GM12878 (cell line): ENCODE results near the gene ANK3. TPM values are rescaled to one million over a fixed set of nuclear protein-coding genes. Genes with fewer than 3 reads are reported as not detected.

Experiments
- ATAC-seq: fragments of 200-7000 bp; cut with Tn5 transposase; 3 replicates; pipeline ENCODE4 v1.9.1; 2020; ENCODE audit warnings: mild to moderate bottlenecking, moderate library complexity
- BruUV-seq: library from RNA; stranded (reverse); fragments of 400-500 nt; replicated peaks from 2 replicates; lab custom pipeline; 2021; lab: Mats Ljungman, UMichigan
- CTCF ChIA-PET: fragments of 300-600 bp; sonication (Branson Sonifier 250); formaldehyde crosslinking; extraction: SDS; loops from one replicate; lab custom pipeline; 2021; ENCODE audit warnings: inconsistent platforms; lab: Yijun Ruan, JAX
- POLR2A ChIA-PET: fragments of 350-600 bp; formaldehyde crosslinking; extraction: SDS; loops from one replicate; lab custom pipeline; 2021; ENCODE audit warnings: inconsistent platforms; lab: Charles Lee
- RAD21 ChIA-PET: fragments of 300-600 bp; sonication (Branson Sonifier 250); formaldehyde crosslinking; loops from one replicate; lab custom pipeline; 2023; ENCODE audit warnings: antibody characterized with exemption; ENCODE audit not compliant: unreplicated experiment; lab: Charles Lee
- SMC1A ChIA-PET: fragments of 300-600 bp; sonication (Branson Sonifier 250); formaldehyde crosslinking; loops from one replicate; lab custom pipeline; 2023; ENCODE audit not compliant: unreplicated experiment, uncharacterized antibody; lab: Charles Lee
- DNase-seq: peaks from one replicate; pipeline ENCODE4 v3.0.0-alpha.2; 2011; ENCODE audit warnings: low read depth, low spot score
- FAIRE-seq: peaks from 3 replicates; lab custom pipeline; 2011; peaks lifted over from hg19 to GRCh38; lab: Jason Lieb, UNC
- H2AFZ ChIP-seq: 2 replicates; pipeline ENCODE4 v1.6.0; 2011; ENCODE audit warnings: low read depth, low read length, control low read depth; ENCODE audit not compliant: control insufficient read depth
- H3K27ac ChIP-seq: 2 replicates; pipeline ENCODE4 v1.5.1; 2011; ENCODE audit warnings: control low read depth; ENCODE audit not compliant: control insufficient read depth, insufficient read depth
- H3K27me3 ChIP-seq, 2 experiments: replicated peaks in 1 of 2; 2 replicates each; pipeline versions ENCODE4 v1.6.0 to v1.6.1; 2011; ENCODE audit warnings: low read length in 1 of 2; ENCODE audit not compliant: control insufficient read depth in 2 of 2, insufficient read depth in 2 of 2
- H3K36me3 ChIP-seq, 2 experiments: 2 replicates each; pipeline ENCODE4 v1.5.1; 2011; ENCODE audit warnings: low read length in 1 of 2; ENCODE audit not compliant: control insufficient read depth in 2 of 2, insufficient read depth in 2 of 2
- H3K4me1 ChIP-seq: 2 replicates; pipeline ENCODE4 v1.6.1; 2011; ENCODE audit warnings: mild to moderate bottlenecking, low read length, moderate library complexity, mixed read lengths; ENCODE audit not compliant: control insufficient read depth, insufficient read depth
- H3K4me2 ChIP-seq: 2 replicates; pipeline ENCODE4 v1.6.0; 2011; ENCODE audit warnings: control low read depth; ENCODE audit not compliant: control insufficient read depth, insufficient read depth
- H3K4me3 ChIP-seq: fragments of 200-600 bp; sonication (generic); 2 replicates; pipeline ENCODE4 v1.5.1; 2016
- H3K79me2 ChIP-seq: 2 replicates; pipeline ENCODE4 v1.6.0; 2011; ENCODE audit warnings: low read length; ENCODE audit not compliant: control insufficient read depth, insufficient read depth
- H3K9ac ChIP-seq: 2 replicates; pipeline ENCODE4 v1.8.0; 2011; ENCODE audit warnings: low read length, control low read depth, mixed read lengths; ENCODE audit not compliant: control insufficient read depth, insufficient read depth
- H3K9me3 ChIP-seq: replicated peaks from 3 replicates; pipeline ENCODE4 v1.5.1; 2011; ENCODE audit warnings: mild to moderate bottlenecking, low read length; ENCODE audit not compliant: control insufficient read depth, insufficient read depth
- H4K20me1 ChIP-seq: 2 replicates; pipeline ENCODE4 v1.6.0; 2011; ENCODE audit not compliant: control insufficient read depth, insufficient read depth
- E2F8 ChIP-seq: fragments of 450-650 bp; IDR thresholded peaks from 2 replicates; pipeline ENCODE4 v1.6.1; 2018; ENCODE audit warnings: mild to moderate bottlenecking, low read depth, moderate library complexity; ENCODE audit not compliant: partially characterized antibody
- EED ChIP-seq: sonication (generic); IDR thresholded peaks from 2 replicates; pipeline ENCODE4 v1.6.1; 2016; ENCODE audit warnings: antibody characterized with exemption, low read depth
- IRF4 ChIP-seq: IDR thresholded peaks from 2 replicates; pipeline ENCODE4 v1.6.1; 2011; ENCODE audit warnings: low read depth, low read length
- NFYB ChIP-seq: IDR thresholded peaks from 2 replicates; pipeline ENCODE4 v1.6.1; 2011; ENCODE audit warnings: low read depth, mild to moderate bottlenecking, low read length, improper control_type of control experiment, moderate library complexity; ENCODE audit not compliant: insufficient read depth
- NRF1 ChIP-seq: conservative IDR thresholded peaks from 2 replicates; pipeline ENCODE4 v1.6.1; 2011; ENCODE audit warnings: mild to moderate bottlenecking, low read depth, low read length, improper control_type of control experiment
- PAX5 ChIP-seq: IDR thresholded peaks from 2 replicates; pipeline ENCODE4 v1.6.1; 2011; ENCODE audit warnings: low read depth, low read length, borderline replicate concordance
- SIX5 ChIP-seq: IDR thresholded peaks from 2 replicates; pipeline ENCODE4 v1.6.1; 2011; ENCODE audit warnings: mild to moderate bottlenecking, low read depth, low read length, moderate library complexity; ENCODE audit not compliant: severe bottlenecking
- WGBS: methylation state at CpG from one replicate; pipeline ENCODE4 v1.1.6; 2016; ENCODE audit warnings: low lambda C conversion rate; ENCODE audit not compliant: insufficient replicate concordance, insufficient coverage; ENCODE audit errors: missing lambda C conversion rate; 5-methylcytosine and 5-hydroxymethylcytosine counted together
- in situ Hi-C: fragments of 300-500 bp; cut with MboI; formaldehyde crosslinking; loops from 9 replicates; pipeline ENCODE4 v1.14.3; 2018; ENCODE audit warnings: mixed read lengths
- intact Hi-C: fragments of 100-400 bp; cut with micrococcal nuclease; formaldehyde crosslinking; loops from one replicate; pipeline ENCODE4 v1.14.2; 2022; ENCODE audit not compliant: unreplicated experiment
- polyA plus RNA-seq, 11 experiments: library from polyadenylated mRNA; depleted of rRNA in 4 of 11; unstranded in 6 of 11; stranded (reverse) in 5 of 11; fragments of >200 nt; fragmentation: Nextera tagmentation in 4 of 11; fragmentation: Illumina TruSeq in 1 of 11; extraction: Ambion mirVana in 4 of 11; extraction: Trizol in 1 of 11; gene quantifications; 1 replicate in 1 of 11; 2 replicates in 10 of 11; pipeline versions ENCODE4 v1.2.1 to v1.2.3, GENCODE V29; 2011 to 2016; ENCODE audit warnings: inconsistent platforms in 2 of 11, missing spikeins in 2 of 11, low read depth in 1 of 11
- total RNA-seq, 4 experiments: library from RNA; depleted of rRNA in 3 of 4; stranded (reverse); fragments of >200 nt in 3 of 4; fragmentation: Illumina TruSeq in 1 of 4; extraction: Trizol in 1 of 4; gene quantifications; 2 replicates each; pipeline versions ENCODE4 v1.2.1 to v1.2.3, GENCODE V29; 2013 to 2021

Gene ANK3
- total and polyA plus RNA-seq, 10 of the 15 experiments (the other 5 are each of a cell fraction or from before 2014, with no cell fraction given), result 0.06 to 0.82 (median 0.20) TPM; not detected in 2

DNA sequence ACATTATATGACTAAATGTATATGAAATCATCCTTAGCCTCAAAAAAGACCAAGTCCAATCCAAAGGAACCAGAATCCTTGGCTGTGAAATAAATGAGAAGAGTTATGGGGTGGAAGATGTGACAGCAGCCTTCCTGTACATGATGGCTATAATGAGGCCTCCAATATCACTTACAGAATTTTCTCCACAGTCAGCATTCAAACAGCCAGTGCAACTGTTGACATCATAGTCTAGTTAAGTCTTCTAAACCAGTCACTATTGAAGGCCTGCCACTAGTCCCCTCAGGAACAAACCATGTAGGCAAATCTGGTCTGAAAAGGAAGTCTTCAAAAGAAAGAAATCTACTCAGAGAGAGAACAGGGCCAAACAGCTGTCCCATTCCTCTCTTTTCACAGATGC, 263.8 kb downstream of the ANK3 start (continued):
- TF ChIP-seq E2F8, result no peak
- TF ChIP-seq, all 136 proteins: peak for 0

- ATAC-seq (no peak), DNase-seq (no peak), FAIRE-seq (no peak)
- no peaks in the 10 kb centered on the region for H4K20me1 ChIP-seq
- CTCF ChIA-PET, result no interaction called here
- H3K4me1 ChIP-seq, result no peaks in the 10 kb centered on the region
- TF ChIP-seq EED, result no peak
- TF ChIP-seq NFYB, result no peak
- TF ChIP-seq NRF1, result no peak
- TF ChIP-seq IRF4, result no peak
- no peak for TF ChIP-seq SIX5
- TF ChIP-seq PAX5, result no peak
- no peaks in the 10 kb centered on the region for H3K79me2 ChIP-seq
- H3K27me3 ChIP-seq, result no peaks in the 10 kb centered on the region
- POLR2A ChIA-PET, result no interaction called here
- in situ Hi-C loops, result no loop called here
- RAD21 ChIA-PET, result interaction anchor here (0.6 kb wide), 1 partner anchor 1737 kb away, joined by 3 read pairs; no protein-coding TSS in a partner anchor
- 54% methylated on average over 5 of the region's 5 CpGs for WGBS
- no peak overlapping the region for H3K4me2 ChIP-seq
- SMC1A ChIA-PET, result interaction anchor here (1.4 kb wide), 1 partner anchor 10 kb away, joined by 6 read pairs; no protein-coding TSS in a partner anchor
- no peaks in the 10 kb centered on the region for H3K9me3 ChIP-seq
- H2AFZ ChIP-seq, result no peak overlapping the region
- no peaks in the 10 kb centered on the region for H3K36me3 ChIP-seq
- H3K9ac ChIP-seq, result no peak overlapping the region
- H3K27ac ChIP-seq, result no peak overlapping the region
- no TSS peak for BruUV-seq
- intact Hi-C loops, result no loop called here
- no peak overlapping the region for H3K4me3 ChIP-seq
Observed at GRCh38 chr10:60124536-60124935, 265.1 kb downstream of the ANK3 start.
